Ovary (tissue), 3 donors: ENCODE data around the gene MRFAP1L1.

Experiments used
- POLR2A ChIP-seq: fragments of 450-650 bp; IDR thresholded peaks from one replicate; pipeline ENCODE4 v1.6.1; 2017; ENCODE audit warnings: antibody characterized with exemption, mild to moderate bottlenecking, moderate library complexity
- TF ChIP-seq, protein P1 (sequence below), 3 donors: fragments of 450-650 bp in 2 of 3; fragments of 200-600 bp in 1 of 3; IDR thresholded peaks; one replicate each; pipeline versions ENCODE4 v1.5.1 to v1.8.0; 2016 to 2022; ENCODE audit warnings: antibody characterized with exemption in 3 of 3, mild to moderate bottlenecking in 1 of 3
- donor health status: DM: no; HTN: no; CAD: no.

DNA sequence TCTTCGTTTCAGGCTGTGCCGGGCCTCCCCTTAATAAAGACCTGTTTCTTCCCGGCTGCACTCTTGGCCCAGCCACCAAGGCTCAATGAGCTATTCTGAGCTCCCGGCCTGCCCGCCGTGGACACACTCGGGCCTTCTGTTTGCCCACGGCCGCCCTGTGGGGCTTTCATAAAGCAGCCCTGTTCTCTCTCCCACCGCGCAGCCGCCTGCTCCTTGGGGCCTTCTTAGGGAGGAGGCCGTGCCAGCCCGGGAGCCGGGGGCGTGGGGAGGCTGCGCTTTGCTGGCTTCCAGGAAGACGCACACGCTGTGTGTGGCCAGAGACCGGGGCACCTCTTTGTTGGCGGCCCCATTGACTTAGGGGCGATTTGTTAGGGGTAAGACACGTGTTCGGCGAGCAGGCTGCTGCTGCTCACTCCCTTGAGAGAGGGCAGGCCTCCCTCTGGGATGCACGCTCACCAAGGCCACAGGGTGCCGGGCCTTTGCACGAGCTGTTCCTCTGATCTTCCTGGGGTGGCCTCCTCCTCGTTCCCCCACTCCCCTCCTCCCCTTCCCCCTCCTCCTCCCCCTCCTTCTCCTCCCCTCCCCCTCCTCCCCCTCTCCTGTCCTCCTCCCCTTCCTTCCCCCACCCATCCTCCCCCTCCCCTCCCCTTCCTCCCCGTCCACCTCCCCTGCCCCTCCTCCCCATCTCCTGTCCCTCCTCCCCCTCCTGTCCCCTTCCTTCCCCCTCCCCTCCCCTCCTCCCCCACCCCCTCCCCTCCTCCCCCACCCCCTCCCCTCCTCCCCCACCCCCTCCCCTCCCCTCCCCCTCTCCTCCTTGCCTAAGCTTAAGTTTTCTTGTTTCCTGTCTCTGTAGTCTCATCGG is 17.6 kb upstream of the MRFAP1L1 start:
- TF ChIP-seq, protein P1, sequence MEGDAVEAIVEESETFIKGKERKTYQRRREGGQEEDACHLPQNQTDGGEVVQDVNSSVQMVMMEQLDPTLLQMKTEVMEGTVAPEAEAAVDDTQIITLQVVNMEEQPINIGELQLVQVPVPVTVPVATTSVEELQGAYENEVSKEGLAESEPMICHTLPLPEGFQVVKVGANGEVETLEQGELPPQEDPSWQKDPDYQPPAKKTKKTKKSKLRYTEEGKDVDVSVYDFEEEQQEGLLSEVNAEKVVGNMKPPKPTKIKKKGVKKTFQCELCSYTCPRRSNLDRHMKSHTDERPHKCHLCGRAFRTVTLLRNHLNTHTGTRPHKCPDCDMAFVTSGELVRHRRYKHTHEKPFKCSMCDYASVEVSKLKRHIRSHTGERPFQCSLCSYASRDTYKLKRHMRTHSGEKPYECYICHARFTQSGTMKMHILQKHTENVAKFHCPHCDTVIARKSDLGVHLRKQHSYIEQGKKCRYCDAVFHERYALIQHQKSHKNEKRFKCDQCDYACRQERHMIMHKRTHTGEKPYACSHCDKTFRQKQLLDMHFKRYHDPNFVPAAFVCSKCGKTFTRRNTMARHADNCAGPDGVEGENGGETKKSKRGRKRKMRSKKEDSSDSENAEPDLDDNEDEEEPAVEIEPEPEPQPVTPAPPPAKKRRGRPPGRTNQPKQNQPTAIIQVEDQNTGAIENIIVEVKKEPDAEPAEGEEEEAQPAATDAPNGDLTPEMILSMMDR (IDR thresholded peaks at IDR 0.05): no peak
- TF ChIP-seq POLR2A: no peak
